CD4-positive, alpha-beta T cell treated with Interleukin-10 for 1 hour (primary cell): Measurements from ENCODE around the gene ZNF423.
"Not testable (repeated sequence)": the region's sequence is repeated elsewhere in the genome, so short reads cannot be mapped to it uniquely, and the experiment has no call there.

ENCODE experiments used
- DNase-seq: peaks from one replicate; pipeline ENCODE4 v3.0.0-alpha.2; 2020

ZNF423 gene

GRCh38 chr16:49575346-49576172 lies 280.4 kb downstream of the ZNF423 start:
- peak; percentile 3 for DNase-seq

- no peak for DNase-seq
Measured at GRCh38 chr16:49574826-49575225, 281.1 kb downstream of the ZNF423 start.

DNA sequence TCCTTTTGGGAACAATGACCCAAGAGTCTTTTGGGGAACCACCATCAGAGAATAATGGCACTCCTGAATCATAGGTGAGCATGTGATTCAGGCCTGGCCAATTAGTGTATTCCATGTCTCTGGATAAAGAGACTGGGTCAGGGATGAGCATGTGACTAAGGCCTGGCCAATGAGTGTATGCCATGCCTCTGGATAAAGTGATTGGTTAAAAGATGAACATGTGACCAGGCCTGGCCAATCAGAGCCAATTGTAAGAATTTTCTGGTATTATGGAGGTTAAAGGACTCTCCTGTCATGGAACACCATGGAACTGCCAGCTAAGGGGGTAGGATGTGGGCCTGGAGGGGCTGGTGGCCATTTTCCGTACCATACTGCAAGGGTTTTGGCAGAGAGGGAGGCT lies 288.0 kb downstream of the ZNF423 start:
- DNase-seq: no peak

GRCh38 chr16:49566432-49566831 lies 289.5 kb downstream of the ZNF423 start:
- DNase-seq: no peak

DNA sequence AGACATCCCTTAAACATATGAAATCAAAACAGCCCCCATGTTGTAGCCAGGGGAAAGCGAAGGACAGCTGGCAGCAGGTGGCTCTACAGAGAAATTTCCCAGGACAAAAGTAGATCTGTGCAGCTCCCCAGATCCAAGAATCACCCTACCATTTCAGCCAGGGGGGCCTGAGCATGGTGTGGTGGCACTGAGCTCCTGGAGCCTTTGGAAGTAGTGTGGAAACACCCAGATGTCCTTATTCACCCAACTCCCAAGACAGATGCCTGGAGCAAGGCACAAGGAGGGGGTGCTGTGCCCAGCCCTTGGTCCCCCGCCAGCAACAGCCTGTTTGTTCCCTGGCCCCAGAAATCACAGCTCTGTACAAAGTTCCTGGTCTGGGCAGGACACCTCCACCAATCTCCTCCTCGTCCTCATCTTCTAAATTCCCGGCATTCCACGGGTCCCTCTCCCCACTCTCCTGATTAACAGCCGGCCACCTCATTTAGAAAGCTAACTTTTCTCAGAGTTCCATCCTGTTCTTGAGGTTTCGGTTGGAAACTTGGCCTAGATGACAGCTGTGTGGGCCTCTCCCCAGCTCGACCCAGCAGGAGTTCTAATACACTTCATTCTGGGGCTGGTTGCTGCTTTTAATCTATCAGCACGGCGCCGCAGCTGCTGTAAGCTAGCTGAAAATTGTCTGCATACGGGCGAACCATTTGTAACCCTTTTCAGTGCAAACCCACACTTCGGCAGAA lies 291.2 kb downstream of the ZNF423 start:
- DNase-seq: no peak

DNA sequence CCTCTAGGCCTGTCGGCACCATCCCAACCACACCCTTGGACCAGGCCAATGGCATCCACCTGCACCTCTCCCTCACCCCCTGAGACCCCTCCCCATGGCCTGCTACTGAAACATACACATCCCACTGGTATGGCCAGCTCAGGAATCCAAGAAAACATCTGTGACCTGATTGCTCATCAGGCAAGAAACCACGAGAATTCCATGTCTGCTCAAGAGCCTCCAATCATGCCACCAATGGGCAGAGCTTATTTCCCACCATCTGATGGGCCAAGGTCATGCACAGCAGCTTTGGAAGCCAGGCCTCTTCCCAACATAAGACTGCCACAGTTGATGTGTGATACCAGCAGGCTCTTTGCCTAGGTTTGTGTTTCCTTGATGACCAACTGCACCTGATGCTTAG lies 292.2 kb downstream of the ZNF423 start:
- DNase-seq: no peak

DNA sequence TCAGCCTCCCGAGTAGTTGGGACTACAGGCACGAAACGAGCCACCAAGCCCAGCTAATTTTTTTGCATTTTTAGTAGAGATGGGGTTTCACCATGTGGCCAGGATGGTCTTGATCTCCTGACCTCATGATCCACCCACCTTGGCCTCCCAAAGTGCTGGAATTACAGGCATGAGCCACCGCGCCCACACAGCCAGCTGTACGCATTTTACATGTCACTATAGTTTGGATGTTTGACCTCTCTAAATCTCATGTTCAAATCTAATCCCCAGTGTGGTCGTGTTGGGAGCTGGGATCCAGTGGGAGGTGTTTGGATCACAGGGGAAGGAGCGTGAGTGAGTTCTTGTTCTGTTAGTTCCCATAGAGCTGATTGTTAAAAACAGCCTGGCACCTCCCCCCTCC lies 293.0 kb downstream of the ZNF423 start:
- DNase-seq: not testable (repeated sequence)

DNA sequence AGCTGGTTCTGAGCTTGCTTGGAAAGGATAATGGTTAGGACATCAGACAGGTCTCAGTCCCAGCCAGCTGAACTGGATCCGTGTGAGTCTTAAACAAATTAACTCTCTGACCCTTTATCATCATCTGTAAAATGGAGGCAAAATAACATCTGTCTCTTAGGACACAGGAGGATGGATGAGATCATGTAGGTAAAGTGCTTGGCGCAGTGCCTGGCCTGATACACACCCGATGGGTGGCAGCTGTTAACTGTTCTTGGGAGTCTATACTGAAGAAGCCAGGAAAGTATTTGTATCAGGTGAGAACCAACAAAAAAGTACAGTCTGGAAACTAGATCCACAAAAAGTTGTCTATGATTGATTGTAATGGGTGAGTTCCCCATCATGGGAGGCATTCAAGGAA lies 293.7 kb downstream of the ZNF423 start:
- no peak for DNase-seq

- no peak for DNase-seq
Measured at GRCh38 chr16:49560004-49560830, 295.7 kb downstream of the ZNF423 start.

DNA sequence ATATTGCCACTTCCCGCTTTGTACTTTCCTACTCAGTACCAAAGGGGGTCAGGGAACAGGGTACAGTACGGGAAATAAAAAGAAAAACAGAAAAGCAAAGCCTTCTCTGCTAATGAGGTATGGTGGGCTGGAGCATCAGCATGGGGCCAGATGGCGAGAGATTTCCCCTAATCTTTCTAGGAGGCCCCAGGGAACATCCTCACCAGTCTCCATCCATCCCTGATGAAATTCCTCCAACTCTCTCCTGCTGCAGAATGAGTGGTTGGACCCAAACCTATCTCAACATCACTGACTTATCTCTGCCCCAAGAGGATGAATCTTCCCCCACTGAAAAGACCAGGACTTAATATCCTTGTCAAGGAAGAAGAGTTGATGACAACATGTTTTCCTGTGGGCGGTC lies 296.7 kb downstream of the ZNF423 start:
- no peak for DNase-seq

DNA sequence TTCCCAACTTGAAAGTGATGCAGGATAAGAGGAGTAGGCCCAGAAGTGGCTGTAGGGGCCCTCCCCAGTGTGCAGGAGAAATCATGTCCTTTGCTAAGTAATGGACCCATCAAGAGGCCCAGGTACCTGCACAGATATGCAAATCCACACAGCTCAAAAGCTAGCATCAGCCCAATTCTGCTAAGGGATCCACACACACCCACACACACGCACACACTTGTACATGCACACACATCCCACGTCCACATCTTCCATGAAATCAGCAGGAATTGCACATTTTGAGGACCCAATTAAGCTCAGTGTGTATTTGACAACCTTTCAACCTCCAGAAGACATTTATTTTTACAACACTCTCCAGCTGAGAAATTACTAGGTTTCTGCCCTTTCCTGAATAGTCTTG lies 297.5 kb downstream of the ZNF423 start:
- DNase-seq: no peak

- DNase-seq: no peak
Measured at GRCh38 chr16:49556606-49557446, 299.1 kb downstream of the ZNF423 start.

DNA sequence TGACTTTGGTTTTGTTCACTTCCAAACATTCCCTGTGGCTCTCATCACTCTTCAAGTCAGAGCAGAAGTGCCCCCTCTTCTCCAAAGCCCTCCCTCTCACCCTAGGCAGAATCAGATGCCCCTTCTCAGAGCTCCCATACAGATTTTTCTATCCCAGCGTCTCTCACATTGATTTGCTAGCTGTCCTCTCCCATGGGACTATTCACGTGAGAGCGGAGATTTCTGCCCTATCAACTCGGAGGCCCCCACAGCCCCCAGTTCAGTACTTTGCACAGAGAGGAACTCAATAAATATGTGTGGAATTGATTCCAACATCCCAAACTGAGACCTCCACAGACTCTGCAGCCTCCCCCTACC lies 299.7 kb downstream of the ZNF423 start:
- no peak for DNase-seq

DNA sequence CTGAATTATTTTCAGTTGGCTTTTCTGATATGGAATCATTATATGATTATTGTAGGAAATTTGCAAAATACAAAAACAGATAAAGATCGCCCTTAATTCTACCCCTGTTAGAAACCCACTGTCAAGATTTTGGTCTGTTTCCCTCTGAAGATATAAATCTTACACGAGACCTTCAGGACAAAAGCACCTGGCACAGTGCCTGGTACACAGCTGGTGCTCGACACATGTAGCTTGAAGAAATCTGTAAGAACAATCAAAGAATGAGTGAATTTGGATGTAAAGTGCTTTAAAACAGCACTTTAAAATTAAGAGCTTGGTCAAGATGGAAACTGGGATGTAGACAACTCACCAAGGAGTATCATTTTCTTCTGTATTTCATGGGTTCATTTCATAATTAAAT lies 301.2 kb downstream of the ZNF423 start:
- no peak for DNase-seq

DNA sequence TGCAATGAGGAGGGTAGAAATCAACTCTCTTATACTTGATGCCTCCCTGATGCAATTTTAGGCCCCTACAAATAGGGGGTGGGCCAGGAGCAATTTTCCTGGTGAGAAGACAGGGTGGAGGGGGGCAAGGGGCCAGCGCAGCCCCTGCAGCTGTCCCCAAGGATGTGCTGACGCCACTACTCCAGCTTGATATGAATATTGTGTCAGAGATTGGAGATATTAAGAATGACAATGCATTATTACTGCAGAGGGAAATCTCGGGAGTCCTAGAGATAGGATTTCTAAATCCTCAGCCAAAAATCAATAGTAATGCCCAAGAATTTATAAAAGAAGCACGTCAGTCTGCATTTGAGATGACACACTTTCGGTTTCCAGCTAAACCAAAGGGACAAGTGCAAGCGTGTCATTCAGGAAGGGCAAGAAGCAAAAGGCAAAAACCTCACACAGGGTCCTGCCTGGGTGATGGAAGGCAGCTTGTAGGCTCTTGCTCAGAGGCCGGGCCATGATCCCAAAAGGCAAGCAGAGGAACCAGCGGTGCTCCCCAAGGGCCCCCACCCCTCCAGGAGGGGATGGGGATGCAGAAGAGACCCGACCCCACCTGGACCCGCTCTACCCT lies 303.5 kb downstream of the ZNF423 start:
- no peak for DNase-seq

DNA sequence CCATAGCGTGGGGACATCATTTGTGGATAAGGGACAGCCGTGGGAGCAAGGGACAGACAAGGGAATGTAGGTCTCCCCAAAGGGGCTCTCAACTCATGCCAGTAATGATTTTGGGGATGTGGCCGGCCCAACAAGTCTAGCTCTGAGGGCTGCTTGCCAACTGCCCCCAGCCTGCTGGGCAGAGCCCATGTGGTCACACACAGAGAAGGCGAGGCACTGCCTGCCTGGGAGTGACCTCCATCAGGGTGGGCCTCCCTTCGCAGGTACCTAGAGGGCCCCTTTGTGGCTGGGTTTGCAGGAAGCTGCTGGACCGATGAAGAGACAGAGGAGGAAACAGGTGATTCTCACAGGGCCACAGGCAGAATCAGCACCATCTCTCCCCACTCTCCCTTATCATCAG lies 305.2 kb downstream of the ZNF423 start:
- no peak for DNase-seq

DNA sequence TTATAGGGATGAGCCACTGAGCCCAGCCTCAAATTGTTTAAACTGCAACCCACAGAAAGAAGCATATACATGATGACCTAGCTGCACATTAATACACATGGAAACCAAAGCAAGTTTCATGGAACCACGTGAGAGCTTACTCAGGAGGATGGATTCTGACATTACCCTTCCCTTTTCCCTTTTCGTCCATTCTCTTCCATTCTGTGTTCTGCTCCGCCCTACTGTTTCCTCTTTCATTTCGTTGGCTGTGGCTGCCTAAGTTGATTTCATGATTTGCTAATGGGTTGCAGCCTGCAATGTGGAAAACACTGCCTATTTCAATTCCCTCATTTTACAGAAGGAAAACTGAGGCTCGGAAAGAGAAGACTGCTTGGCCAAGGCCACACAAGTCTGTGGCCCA lies 305.8 kb downstream of the ZNF423 start:
- no peak for DNase-seq

- DNase-seq: no peak
Measured at GRCh38 chr16:49548325-49548970, 307.5 kb downstream of the ZNF423 start.

- no peak for DNase-seq
Measured at GRCh38 chr16:49547448-49547847, 308.5 kb downstream of the ZNF423 start.

DNA sequence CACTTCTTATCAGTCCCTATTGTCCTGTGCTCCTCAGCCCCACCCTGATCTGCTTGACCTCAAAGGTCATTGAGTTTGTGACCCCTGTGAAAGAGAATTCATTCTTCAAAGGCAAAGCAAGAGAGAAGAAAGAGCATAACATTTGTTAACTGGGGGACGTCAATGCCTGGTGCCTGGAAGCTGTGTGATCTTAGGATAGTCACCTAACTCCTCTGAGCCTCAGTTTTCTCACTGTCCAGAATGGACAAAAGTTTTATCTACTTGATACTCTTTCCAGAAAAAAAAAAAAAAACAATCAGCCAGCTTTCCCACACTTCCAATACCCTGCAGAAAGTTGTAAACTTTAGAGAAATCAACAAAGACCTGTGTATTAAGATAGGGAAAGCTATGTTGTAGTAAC lies 309.2 kb downstream of the ZNF423 start:
- DNase-seq: no peak

DNA sequence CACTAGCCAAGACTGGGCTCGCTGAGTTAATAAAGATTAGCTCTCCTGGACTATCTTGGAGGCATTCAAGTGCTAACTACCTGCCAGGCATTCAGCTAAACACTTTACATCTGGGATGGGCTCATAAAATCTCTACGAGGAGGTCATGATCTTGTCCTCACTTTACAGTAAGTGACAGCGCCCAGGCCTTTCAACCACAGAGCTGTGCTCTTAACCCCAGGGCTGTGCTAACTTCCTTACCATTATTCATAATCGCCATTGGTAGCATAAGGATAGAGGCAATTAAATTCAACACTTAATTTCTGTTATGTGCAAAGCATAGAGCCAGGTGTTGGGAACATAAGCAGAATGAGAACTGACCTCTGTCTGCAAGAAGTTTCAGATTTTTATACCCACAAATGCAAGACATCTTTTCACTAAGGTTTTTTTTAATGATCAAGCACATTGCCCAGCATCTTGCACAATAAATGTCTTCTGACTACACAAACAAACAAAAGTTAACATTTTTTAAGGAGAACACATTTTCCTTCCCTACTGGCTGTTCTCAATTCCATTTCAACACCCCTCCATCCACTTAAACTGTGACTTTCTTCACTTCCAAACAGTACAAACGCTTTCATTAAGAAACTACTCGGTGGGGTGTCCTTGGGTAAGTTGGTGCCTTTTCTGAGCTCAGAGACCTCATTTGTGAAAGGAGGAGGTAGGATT lies 310.0 kb downstream of the ZNF423 start:
- DNase-seq: no peak
